RWPE1 (cell line): Measurements from ENCODE around the gene SNX13.

Experiments used
- CTCF ChIA-PET: fragments of 350-600 bp; sonication (Branson Sonifier 250); formaldehyde crosslinking; extraction: SDS; loops from one replicate; lab custom pipeline; 2021; lab: Yijun Ruan, JAX
- POLR2A ChIA-PET: fragments of 400-600 bp; formaldehyde crosslinking; extraction: SDS; loops from one replicate; lab custom pipeline; 2020; ENCODE audit warnings: antibody characterized with exemption; ENCODE audit not compliant: low non-redundant PET; lab: Yijun Ruan, JAX
- DNase-seq: peaks from one replicate; pipeline ENCODE4 v3.0.0; 2012; ENCODE audit warnings: low spot score
- H3K27ac ChIP-seq: fragments of 450-650 bp; 2 replicates; pipeline ENCODE4 v1.5.1; 2017
- CTCF ChIP-seq: fragments of 450-650 bp; conservative IDR thresholded peaks from 2 replicates; pipeline ENCODE4 v1.5.1; 2017; ENCODE audit warnings: low read depth, mild to moderate bottlenecking

The SNX13 gene

DNA sequence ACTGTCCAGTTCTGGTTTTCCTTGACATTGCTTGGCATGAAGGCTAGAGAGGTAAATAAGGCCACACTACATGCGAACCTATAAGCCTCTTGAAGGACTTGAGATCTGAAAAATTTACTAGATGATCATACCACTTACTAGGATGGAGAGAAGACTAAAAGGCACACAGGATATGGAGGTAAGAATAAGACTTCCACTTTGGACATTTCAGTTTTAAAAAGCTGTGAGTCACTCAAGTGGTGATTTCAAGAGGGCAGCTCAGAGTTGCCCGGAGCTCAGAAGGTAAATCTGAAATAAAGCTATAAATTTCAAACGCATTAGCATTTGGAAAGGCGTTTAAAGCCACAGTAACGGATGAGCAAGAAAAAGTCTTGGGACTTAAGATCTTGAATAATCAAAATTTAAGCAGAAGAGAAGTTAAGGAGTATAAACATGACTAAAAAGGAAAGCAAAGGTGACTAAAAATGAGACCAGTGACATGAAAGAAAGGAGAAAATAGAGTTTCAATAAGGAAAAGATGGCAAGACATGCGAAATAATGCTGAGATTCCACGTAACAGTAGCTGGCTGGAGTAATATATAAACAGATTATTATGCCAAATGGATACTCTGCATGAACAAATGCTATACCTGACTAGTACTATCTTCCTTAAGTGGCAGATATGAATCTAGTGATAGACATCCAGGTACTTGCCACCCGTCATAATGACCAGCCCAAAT is 68.3 kb downstream of the SNX13 start:
- DNase-seq, result no peak
- ChIA-PET POLR2A (no interaction called here), CTCF (interaction anchor here (0.6 kb wide), 1 partner anchor 1143 kb away, joined by 6 read pairs; no protein-coding TSS in a partner anchor)
- H3K27ac ChIP-seq, result no peak overlapping the region
- TF ChIP-seq CTCF, result no peak

DNA sequence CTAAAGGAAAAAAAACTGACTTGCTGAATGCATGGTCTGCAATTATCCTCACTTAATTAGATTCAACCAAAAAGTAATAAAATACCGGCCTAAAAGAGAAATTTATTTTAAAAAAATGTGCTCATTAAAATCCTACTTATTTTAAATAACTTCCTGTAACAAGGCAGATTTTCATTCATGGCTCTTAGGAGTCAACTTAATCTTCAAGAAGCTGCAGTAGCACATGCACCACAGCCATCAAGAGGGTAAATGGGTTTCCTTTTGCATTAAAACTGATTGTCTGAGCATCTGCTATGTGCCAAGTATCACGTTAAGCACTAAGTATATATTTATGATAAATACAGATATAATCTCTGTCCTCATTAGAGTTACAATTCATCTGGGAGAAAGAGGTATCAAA is 69.9 kb downstream of the SNX13 start:
- no peak for TF ChIP-seq CTCF
- POLR2A ChIA-PET, result no interaction called here
- no peak for DNase-seq
- H3K27ac ChIP-seq, result no peak overlapping the region
- CTCF ChIA-PET, result no interaction called here

DNA sequence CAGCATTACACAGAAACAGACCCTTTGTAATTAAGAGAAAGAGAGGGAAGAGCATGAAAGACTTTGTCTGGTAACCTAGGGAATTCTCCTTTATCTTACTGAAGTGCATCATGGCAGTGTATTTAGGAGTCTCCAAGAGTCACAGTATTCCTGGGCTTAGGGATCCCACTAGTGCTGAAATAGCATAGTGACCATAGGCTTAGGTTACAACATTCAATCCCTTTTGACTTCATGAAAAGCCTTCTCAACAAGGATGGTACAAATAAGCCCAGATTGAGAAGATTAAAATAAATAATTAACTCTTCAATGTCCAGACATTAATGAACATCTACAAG is 76.5 kb downstream of the SNX13 start:
- H3K27ac ChIP-seq, result no peak overlapping the region
- DNase-seq, result no peak
- TF ChIP-seq CTCF, result no peak
- ChIA-PET CTCF (interaction anchor here (0.7 kb wide), 1 partner anchor 747 kb away, joined by 4 read pairs; no protein-coding TSS in a partner anchor), POLR2A (interaction anchor here (0.6 kb wide), 1 partner anchor 27 kb away, joined by 5 read pairs; no protein-coding TSS in a partner anchor)

DNA sequence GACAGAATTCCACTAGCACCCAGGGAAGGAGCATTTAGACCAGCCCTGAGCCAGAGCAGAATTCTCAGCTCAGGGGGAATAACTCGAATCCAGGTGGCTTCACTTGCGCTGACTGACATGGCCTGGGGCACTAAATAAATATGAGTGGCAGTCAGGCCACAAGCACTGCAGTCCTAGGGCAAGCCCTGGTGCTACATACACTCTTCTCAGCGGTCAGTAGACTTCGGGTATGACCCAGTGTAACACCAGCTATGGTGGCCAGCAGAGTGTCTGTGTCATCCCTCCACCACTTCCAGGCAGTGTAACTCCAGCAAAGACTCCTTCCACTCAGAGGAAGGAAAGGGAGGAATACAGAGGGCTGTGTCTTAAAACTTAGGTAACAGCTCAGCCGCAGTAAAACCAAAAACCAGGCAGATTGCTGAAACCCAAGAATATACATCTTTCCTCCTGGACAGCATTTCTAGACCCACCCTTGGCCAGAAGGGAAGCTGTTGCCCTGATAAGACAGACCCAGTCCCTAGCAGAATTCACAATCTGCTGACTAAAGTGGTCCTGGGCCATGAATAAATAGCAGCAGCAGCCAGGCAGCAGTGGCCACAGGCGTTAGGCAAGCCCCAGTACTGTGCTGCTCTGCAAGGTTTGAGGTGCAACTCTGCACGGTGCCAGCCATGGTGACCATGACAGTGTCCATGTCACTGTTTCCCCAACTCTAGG is 77.0 kb downstream of the SNX13 start:
- CTCF ChIA-PET, result no interaction called here
- POLR2A ChIA-PET, result interaction anchor here (0.6 kb wide), 1 partner anchor 27 kb away, joined by 5 read pairs; no protein-coding TSS in a partner anchor
- TF ChIP-seq CTCF, result no peak
- H3K27ac ChIP-seq, result no peak overlapping the region
- no peak for DNase-seq

DNA sequence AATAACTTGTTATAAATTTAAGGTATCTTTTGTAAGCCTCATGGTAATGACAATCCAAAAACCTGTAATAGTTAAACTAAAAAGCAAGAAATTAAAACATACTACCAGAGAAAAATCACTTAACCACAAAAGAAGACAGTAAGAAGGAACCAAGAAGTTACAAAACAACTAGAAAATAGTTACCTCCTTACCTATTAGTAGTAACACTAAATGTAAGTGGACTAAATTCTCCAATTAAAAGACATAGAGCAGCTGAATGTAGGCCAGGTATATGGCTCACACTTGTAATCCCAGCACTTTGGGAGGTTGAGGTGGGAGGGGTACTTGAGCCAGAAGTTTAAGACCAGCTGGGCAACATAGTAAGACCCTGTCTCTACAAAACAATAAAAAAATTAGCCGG is 84.0 kb downstream of the SNX13 start:
- TF ChIP-seq CTCF, result no peak
- POLR2A ChIA-PET, result no interaction called here
- no peak for DNase-seq
- H3K27ac ChIP-seq, result no peak overlapping the region
- CTCF ChIA-PET, result interaction anchor here (0.6 kb wide), 1 partner anchor 9 kb away, joined by 8 read pairs; no protein-coding TSS in a partner anchor

- ChIA-PET CTCF (no interaction called here), POLR2A (no interaction called here)
These were observed 85.1 kb downstream of the SNX13 start for GRCh38 chr7:17855202-17855601.

More at GRCh38 chr7:17855202-17855601, 85.1 kb downstream of the SNX13 start:
- TF ChIP-seq CTCF, result no peak
- DNase-seq, result no peak
- no peak overlapping the region for H3K27ac ChIP-seq
